ENCODE measurements around the gene PLPP2.
"Not testable (repeated sequence)": the region's sequence is repeated elsewhere in the genome, so short reads cannot be mapped to it uniquely, and the experiment has no call there.

PLPP2 gene

GRCh38 chr19:292281-292884, 1.2 kb upstream of the PLPP2 start:
- DNase-seq = no peak

- DNase-seq = no peak
Measured at GRCh38 chr19:291561-292280, 518 bp upstream of the PLPP2 start.

- no peak for DNase-seq
Measured at GRCh38 chr19:290372-291005, 714 bp downstream of the PLPP2 start.

GRCh38 chr19:289651-290371, 1.4 kb downstream of the PLPP2 start:
- no peak for DNase-seq

GRCh38 chr19:288911-289310, 2.3 kb downstream of the PLPP2 start:
- DNase-seq = no peak

- no peak for DNase-seq
Measured at GRCh38 chr19:287381-287871, 3.8 kb downstream of the PLPP2 start.

GRCh38 chr19:283395-283794, 7.8 kb downstream of the PLPP2 start:
- no peak for DNase-seq

- no peak for DNase-seq
Measured at GRCh38 chr19:282501-282900, 8.7 kb downstream of the PLPP2 start.

GRCh38 chr19:281992-282391, 9.2 kb downstream of the PLPP2 start:
- no peak for DNase-seq

GRCh38 chr19:281156-281853, 9.9 kb downstream of the PLPP2 start:
- DNase-seq = no peak

- no peak for DNase-seq
Measured at GRCh38 chr19:280541-281009, 10.6 kb downstream of the PLPP2 start.

GRCh38 chr19:279656-280055, 11.5 kb downstream of the PLPP2 start:
- no peak for DNase-seq

GRCh38 chr19:279231-279630, 12.0 kb downstream of the PLPP2 start:
- no peak for DNase-seq

GRCh38 chr19:277581-278165, 13.5 kb downstream of the PLPP2 start:
- no peak for DNase-seq

- no peak for DNase-seq
Measured at GRCh38 chr19:277131-277530, 14.1 kb downstream of the PLPP2 start.

GRCh38 chr19:275958-276646, 15.1 kb downstream of the PLPP2 start:
- DNase-seq = no peak

GRCh38 chr19:275000-275399, 16.2 kb downstream of the PLPP2 start:
- no peak for DNase-seq

GRCh38 chr19:273393-273792, 17.8 kb downstream of the PLPP2 start:
- no peak for DNase-seq

- DNase-seq = no peak
Measured at GRCh38 chr19:271856-272255, 19.3 kb downstream of the PLPP2 start.

GRCh38 chr19:270766-271318, 20.4 kb downstream of the PLPP2 start:
- DNase-seq = not testable (repeated sequence)

GRCh38 chr19:269241-269640, 22.0 kb downstream of the PLPP2 start:
- no peak for DNase-seq
